C1 segment of cervical spinal cord (tissue), 14 donors: ENCODE results near the gene DNTT.

Experiments
- DNase-seq, 14 donors: peaks; one replicate each; lab custom pipeline; 2025; lab: John Stamatoyannopoulos, UW

The DNTT gene

DNA sequence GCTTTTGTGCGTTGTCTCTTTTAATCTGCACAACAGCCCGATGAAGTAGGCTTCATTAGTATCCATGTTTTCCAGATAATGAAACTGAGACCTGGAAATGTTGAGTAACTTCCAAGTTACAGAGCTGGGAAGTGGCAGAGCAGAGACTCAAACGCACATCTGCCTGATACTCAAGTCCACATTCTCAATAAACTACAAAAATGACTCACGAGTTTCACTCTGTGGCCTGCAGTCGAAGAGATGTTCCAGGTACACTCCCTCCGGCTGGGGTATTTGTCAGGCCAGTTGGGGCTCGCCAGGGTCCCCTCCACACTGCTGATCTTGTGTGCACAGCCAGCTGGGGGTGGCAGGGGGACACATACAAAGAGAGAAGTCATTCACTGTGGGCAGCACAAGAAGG lies 72.2 kb downstream of the DNTT start:
- DNase-seq, result no peak

DNA sequence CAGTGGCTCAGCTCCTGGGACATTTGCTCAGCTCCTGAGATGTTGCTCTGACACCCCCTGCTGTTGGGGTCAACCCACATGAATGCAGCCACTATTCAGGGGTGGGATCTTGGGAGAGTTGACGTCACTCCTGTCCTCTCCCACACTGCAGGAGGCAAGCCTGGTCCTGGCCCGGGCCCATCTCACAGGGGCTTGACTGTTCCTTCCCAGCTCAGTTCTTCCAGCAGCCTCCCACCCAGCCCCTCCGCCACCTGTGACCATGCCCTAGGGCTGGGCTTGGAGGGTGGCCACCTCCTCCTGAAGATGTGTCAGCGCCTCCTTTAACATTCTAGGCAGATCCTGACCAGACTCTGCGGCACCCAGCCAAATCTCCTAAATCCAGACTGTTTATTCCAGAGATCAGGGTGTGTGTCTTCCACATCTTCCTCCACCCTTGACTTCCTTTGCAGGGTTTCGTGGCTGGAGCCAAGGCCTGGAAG lies 73.6 kb downstream of the DNTT start:
- no peak for DNase-seq

GRCh38 chr10:96378741-96379140 lies 74.5 kb downstream of the DNTT start:
- DNase-seq, result no peak

GRCh38 chr10:96379758-96380157 lies 75.5 kb downstream of the DNTT start:
- no peak for DNase-seq

- no peak for DNase-seq
These were observed 76.6 kb downstream of the DNTT start for GRCh38 chr10:96380821-96381220.

GRCh38 chr10:96384506-96384905 lies 80.3 kb downstream of the DNTT start:
- DNase-seq, result no peak

- DNase-seq, result no peak
These were observed 82.9 kb downstream of the DNTT start for GRCh38 chr10:96387161-96387560.

GRCh38 chr10:96387601-96388000 lies 83.4 kb downstream of the DNTT start:
- no peak for DNase-seq
